CD4-positive, alpha-beta T cell (primary cell): Measurements from ENCODE around the gene PLPPR1. TPM values are rescaled to one million over a fixed set of nuclear protein-coding genes. Genes with fewer than 3 reads are reported as not detected.
"Not testable (repeated sequence)": the region's sequence is repeated elsewhere in the genome, so short reads cannot be mapped to it uniquely, and the experiment has no call there.

Experiments used
- ATAC-seq: fragments of 200-7000 bp; cut with Tn5 transposase; one replicate; pipeline ENCODE4 v1.10.0; 2022; ENCODE audit warnings: mild to moderate bottlenecking; ENCODE audit not compliant: poor library complexity
- CTCF ChIA-PET: fragments of 350-600 bp; sonication (Branson Sonifier 250); formaldehyde crosslinking; loops from one replicate; lab custom pipeline; 2021; ENCODE audit warnings: antibody characterized with exemption, inconsistent platforms; lab: Charles Lee
- POLR2A ChIA-PET: fragments of 350-600 bp; sonication (Branson Sonifier 250); formaldehyde crosslinking; loops from one replicate; lab custom pipeline; 2021; ENCODE audit warnings: antibody characterized with exemption, inconsistent platforms; lab: Charles Lee
- DNase-seq, 14 experiments: peaks; one replicate each; pipeline ENCODE4 v3.0.0-alpha.2; 2013 to 2020; ENCODE audit warnings: mixed read lengths in 2 of 14
- H3K27ac ChIP-seq, 2 donors: one replicate each; pipeline versions ENCODE4 v1.5.1 to v1.7.0; 2013; ENCODE audit warnings: low read length in 2 of 2, low read depth in 1 of 2, mild to moderate bottlenecking in 1 of 2
- H3K27me3 ChIP-seq, 2 experiments: 1 replicate in 1 of 2; 2 replicates in 1 of 2; pipeline versions ENCODE4 v1.6.1 to v1.7.0; 2013; ENCODE audit warnings: low read length in 2 of 2, control low read depth in 1 of 2, mild to moderate bottlenecking in 1 of 2, moderate library complexity in 1 of 2; ENCODE audit not compliant: insufficient read depth in 2 of 2, control insufficient read depth in 1 of 2
- H3K36me3 ChIP-seq: one replicate; pipeline ENCODE4 v1.6.1; 2013; ENCODE audit warnings: low read length, control low read depth; ENCODE audit not compliant: insufficient read depth
- H3K4me1 ChIP-seq: one replicate; pipeline ENCODE4 v1.6.1; 2013; ENCODE audit warnings: low read length, control low read depth; ENCODE audit not compliant: insufficient read depth
- H3K4me3 ChIP-seq: one replicate; pipeline ENCODE4 v1.5.1; 2013; ENCODE audit warnings: mild to moderate bottlenecking, low read length, moderate library complexity
- H3K9me3 ChIP-seq, 2 experiments: 1 replicate in 1 of 2; 2 replicates in 1 of 2; pipeline versions ENCODE4 v1.6.1 to v1.7.0; 2013; ENCODE audit warnings: low read length in 2 of 2, mild to moderate bottlenecking in 2 of 2, control low read depth in 1 of 2, moderate library complexity in 1 of 2; ENCODE audit not compliant: control insufficient read depth in 1 of 2, insufficient read depth in 1 of 2
- H3K27ac Mint-ChIP-seq: one replicate; pipeline ENCODE4 v1.8.0; 2020; ENCODE audit warnings: mixed read lengths
- H3K27me3 Mint-ChIP-seq: one replicate; pipeline ENCODE4 v1.8.0; 2021; ENCODE audit warnings: mixed read lengths
- H3K36me3 Mint-ChIP-seq: one replicate; pipeline ENCODE4 v1.8.0; 2021; ENCODE audit warnings: low read depth, mixed read lengths
- H3K4me1 Mint-ChIP-seq: one replicate; pipeline ENCODE4 v1.8.0; 2021; ENCODE audit warnings: low read depth, mixed read lengths
- H3K4me3 Mint-ChIP-seq: one replicate; pipeline ENCODE4 v1.8.0; 2020; ENCODE audit warnings: mild to moderate bottlenecking, mixed read lengths
- H3K9me3 Mint-ChIP-seq: one replicate; pipeline ENCODE4 v1.8.0; 2020; ENCODE audit warnings: mixed read lengths
- intact Hi-C, 2 experiments: fragments of 100-400 bp; cut with DNase I in 1 of 2; cut with micrococcal nuclease in 1 of 2; formaldehyde crosslinking; loops; one replicate each; pipeline versions ENCODE4 v1.15.1 to v1.9.0; 2023 to 2025; cut with DNase I, micrococcal nuclease
- total RNA-seq, 174 experiments: library from RNA in 2 of 174; stranded (reverse) in 2 of 174; gene quantifications; one replicate each; pipeline ENCODE4 v1.2.3 and lab custom pipeline; 2021 to 2026
- TF ChIP-seq, protein P1 (sequence below): fragments of 200-600 bp; IDR thresholded peaks from one replicate; pipeline ENCODE4 v1.8.0; 2022; ENCODE audit warnings: antibody characterized with exemption, mild to moderate bottlenecking

PLPPR1 gene
- total RNA-seq, 2 experiments from 2014 or later: not detected

DNA sequence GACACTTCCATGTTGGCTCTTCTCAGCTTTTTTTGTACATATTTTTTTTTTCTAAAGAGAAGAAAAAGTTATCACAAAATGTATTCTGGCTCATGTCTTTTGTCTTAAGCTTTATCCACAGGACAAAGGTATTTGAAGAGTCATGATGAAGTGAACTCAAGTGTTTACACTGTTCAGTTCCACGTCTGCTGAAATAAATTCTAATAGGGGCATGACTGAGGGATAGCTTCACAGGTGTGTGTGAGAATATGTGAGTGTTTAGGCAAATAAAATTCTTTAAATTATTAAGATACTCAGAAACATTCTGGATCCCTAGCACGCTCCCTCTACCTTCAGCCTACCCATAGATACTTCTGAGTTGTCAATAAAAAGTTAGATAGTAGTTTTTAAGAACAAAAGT is 296.5 kb downstream of the PLPPR1 start:
- peaks cover 51% of the 10 kb centered on the region for H3K27me3 Mint-ChIP-seq
- ATAC-seq (no peak), DNase-seq (no peak)
- no peaks in the 10 kb centered on the region for H3K36me3 Mint-ChIP-seq
- H3K4me1 ChIP-seq: no peaks in the 10 kb centered on the region
- POLR2A ChIA-PET: no interaction called here
- intact Hi-C loops: no loop called here
- no peaks in the 10 kb centered on the region for H3K9me3 ChIP-seq
- TF ChIP-seq, protein P1, sequence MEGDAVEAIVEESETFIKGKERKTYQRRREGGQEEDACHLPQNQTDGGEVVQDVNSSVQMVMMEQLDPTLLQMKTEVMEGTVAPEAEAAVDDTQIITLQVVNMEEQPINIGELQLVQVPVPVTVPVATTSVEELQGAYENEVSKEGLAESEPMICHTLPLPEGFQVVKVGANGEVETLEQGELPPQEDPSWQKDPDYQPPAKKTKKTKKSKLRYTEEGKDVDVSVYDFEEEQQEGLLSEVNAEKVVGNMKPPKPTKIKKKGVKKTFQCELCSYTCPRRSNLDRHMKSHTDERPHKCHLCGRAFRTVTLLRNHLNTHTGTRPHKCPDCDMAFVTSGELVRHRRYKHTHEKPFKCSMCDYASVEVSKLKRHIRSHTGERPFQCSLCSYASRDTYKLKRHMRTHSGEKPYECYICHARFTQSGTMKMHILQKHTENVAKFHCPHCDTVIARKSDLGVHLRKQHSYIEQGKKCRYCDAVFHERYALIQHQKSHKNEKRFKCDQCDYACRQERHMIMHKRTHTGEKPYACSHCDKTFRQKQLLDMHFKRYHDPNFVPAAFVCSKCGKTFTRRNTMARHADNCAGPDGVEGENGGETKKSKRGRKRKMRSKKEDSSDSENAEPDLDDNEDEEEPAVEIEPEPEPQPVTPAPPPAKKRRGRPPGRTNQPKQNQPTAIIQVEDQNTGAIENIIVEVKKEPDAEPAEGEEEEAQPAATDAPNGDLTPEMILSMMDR: no peak
- H3K36me3 ChIP-seq: no peaks in the 10 kb centered on the region
- peaks cover 4% of the 10 kb centered on the region for H3K9me3 Mint-ChIP-seq
- no peaks in the 10 kb centered on the region for H3K4me1 Mint-ChIP-seq
- CTCF ChIA-PET: no interaction called here
- H3K27ac Mint-ChIP-seq: no peak overlapping the region
- no peak overlapping the region for H3K4me3 ChIP-seq
- H3K27ac ChIP-seq: no peak overlapping the region
- H3K27me3 ChIP-seq: no peaks in the 10 kb centered on the region
- H3K4me3 Mint-ChIP-seq: no peak overlapping the region

DNA sequence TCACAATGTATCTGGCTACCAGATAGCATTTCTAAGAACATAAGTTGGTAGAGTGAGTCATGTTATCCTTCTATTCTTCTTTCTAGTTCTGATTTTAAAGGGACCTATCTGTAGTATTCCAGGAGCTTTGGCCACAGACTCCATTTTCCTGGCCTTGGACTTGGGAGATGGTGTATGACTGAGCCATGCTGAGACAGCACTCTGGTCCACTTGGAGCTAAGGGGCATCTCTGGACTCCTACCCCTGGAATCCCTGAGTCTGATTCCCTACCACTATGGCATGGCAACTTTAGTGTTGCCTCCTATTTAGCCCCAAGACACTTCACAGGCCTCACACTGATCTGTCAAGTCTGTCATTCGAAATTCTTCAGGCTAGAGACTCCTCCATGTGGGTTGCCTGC is 297.5 kb downstream of the PLPPR1 start:
- H3K27ac Mint-ChIP-seq: no peak overlapping the region

DNA sequence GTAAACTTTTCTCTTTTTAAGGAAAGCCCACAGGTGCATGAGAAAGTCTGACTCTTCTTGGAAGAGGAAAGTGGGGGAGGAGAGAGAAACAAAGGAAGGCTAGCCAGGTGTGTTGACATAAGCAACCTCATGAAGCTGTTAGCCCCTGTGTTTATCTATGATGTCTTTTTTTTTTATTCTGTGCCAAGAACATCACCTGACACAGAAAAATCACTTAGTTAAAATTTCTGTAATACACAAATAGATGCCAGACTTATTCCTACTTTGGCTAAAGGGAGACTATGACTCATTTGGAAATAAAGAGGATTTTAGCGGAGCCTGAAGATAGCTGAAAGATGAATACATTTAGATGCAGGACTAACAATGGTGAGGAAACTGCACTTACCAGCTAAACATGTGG is 298.0 kb downstream of the PLPPR1 start:
- CTCF ChIA-PET: no interaction called here
- Histone ChIP-seq H3K27me3 (no peaks in the 10 kb centered on the region), H3K36me3 (no peaks in the 10 kb centered on the region), H3K4me1 (no peaks in the 10 kb centered on the region), H3K9me3 (no peaks in the 10 kb centered on the region), H3K27ac (no peak overlapping the region), H3K4me3 (no peak overlapping the region)
- Mint-ChIP-seq H3K27me3 (peaks cover 54% of the 10 kb centered on the region), H3K27ac (no peak overlapping the region), H3K4me1 (no peaks in the 10 kb centered on the region), H3K9me3 (peaks cover 4% of the 10 kb centered on the region), H3K36me3 (no peaks in the 10 kb centered on the region), H3K4me3 (no peak overlapping the region)
- TF ChIP-seq, protein P1: no peak
- intact Hi-C loops: no loop called here
- ATAC-seq (no peak), DNase-seq (no peak)
- POLR2A ChIA-PET: no interaction called here

More for the DNA sequence above, 297.5 kb downstream of the PLPPR1 start:
- H3K27me3 ChIP-seq: no peaks in the 10 kb centered on the region
- Mint-ChIP-seq H3K9me3 (peaks cover 4% of the 10 kb centered on the region), H3K4me3 (no peak overlapping the region), H3K36me3 (no peaks in the 10 kb centered on the region), H3K27me3 (peaks cover 53% of the 10 kb centered on the region), H3K4me1 (no peaks in the 10 kb centered on the region)
- no peaks in the 10 kb centered on the region for H3K4me1 ChIP-seq
- ChIA-PET POLR2A (no interaction called here), CTCF (no interaction called here)
- no peak overlapping the region for H3K4me3 ChIP-seq
- intact Hi-C loops: no loop called here
- TF ChIP-seq, protein P1: no peak
- DNase-seq (no peak), ATAC-seq (no peak)
- H3K27ac ChIP-seq: no peak overlapping the region
- H3K36me3 ChIP-seq: no peaks in the 10 kb centered on the region
- H3K9me3 ChIP-seq: no peaks in the 10 kb centered on the region

DNA sequence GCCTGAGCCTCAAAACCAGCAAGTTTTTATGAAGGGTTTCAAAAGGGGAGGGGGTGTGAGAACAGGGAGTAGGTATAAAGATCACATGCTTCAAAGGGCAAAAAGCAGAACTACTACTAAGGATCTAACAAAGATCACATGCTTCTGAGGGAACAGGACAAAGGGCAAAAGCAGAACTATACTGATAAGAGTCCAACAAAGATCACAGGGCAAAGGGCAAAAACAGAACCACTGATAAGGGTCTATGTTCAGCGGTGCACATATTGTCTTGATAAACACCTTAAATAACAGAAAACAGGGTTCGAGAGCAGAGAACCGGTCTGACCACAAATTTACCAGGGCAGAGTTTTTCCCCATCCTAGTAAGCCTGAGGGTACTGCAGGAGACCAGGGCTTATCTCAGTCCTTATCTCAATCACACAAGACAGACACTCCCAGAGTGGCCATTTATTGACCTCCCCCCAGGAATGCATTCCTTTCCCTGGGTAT is 298.9 kb downstream of the PLPPR1 start:
- POLR2A ChIA-PET: not testable (repeated sequence)
- H3K27me3 Mint-ChIP-seq: peaks cover 50% of the 10 kb centered on the region

More for the DNA sequence above, 298.9 kb downstream of the PLPPR1 start:
- DNase-seq, H3K27ac ChIP-seq, H3K36me3 ChIP-seq, H3K4me1 Mint-ChIP-seq, H3K9me3 ChIP-seq, H3K27ac Mint-ChIP-seq, H3K27me3 ChIP-seq, H3K4me3 Mint-ChIP-seq, H3K4me1 ChIP-seq, CTCF ChIA-PET, intact Hi-C loops, H3K9me3 Mint-ChIP-seq, ATAC-seq, H3K4me3 ChIP-seq, H3K36me3 Mint-ChIP-seq: not testable (repeated sequence)
